GM12865 (cell line): ENCODE results near the gene MIOX.

Source experiments
- DNase-seq: peaks from one replicate; pipeline ENCODE4 v3.0.0; 2010; ENCODE audit warnings: low read depth
- H3K4me3 ChIP-seq: 2 replicates; pipeline ENCODE4 v1.5.1; 2011; ENCODE audit warnings: mild to moderate bottlenecking, low read depth, low read length, control low read depth
- CTCF ChIP-seq: IDR thresholded peaks from 2 replicates; pipeline ENCODE4 v1.5.1; 2011; ENCODE audit warnings: low read length, control low read depth, low read depth, inconsistent platforms; ENCODE audit not compliant: insufficient read depth; ENCODE audit errors: missing control alignments

MIOX gene

GRCh38 chr22:50535113-50535512 is 48.5 kb downstream of the MIOX start:
- DNase-seq, result peak; percentile 63
- peak overlapping the region; percentile 46 for H3K4me3 ChIP-seq
- TF ChIP-seq CTCF, result no peak

GRCh38 chr22:50536226-50536625 is 49.6 kb downstream of the MIOX start:
- TF ChIP-seq CTCF, result no peak
- no peak for DNase-seq
- no peak overlapping the region for H3K4me3 ChIP-seq

GRCh38 chr22:50537765-50538164 is 51.1 kb downstream of the MIOX start:
- no peak for DNase-seq
- H3K4me3 ChIP-seq, result no peak overlapping the region

More at GRCh38 chr22:50537765-50538164, 51.1 kb downstream of the MIOX start:
- TF ChIP-seq CTCF, result no peak
